K562 (cell line): Measurements from ENCODE around the gene NTM.

ENCODE experiments used
- BMI1 ChIP-seq: fragments of 150-350 bp; IDR thresholded peaks from 2 replicates; pipeline ENCODE4 v1.6.1; 2014; ENCODE audit warnings: low read length
- MAFF ChIP-seq: IDR thresholded peaks from 2 replicates; pipeline ENCODE4 v1.6.1; 2012; ENCODE audit warnings: low read length, improper control_type of control experiment
- MNT ChIP-seq, 2 experiments: fragments of 450-650 bp; conservative IDR thresholded peaks; 2 replicates each; pipeline ENCODE4 v1.6.1; 2017; ENCODE audit warnings: mild to moderate bottlenecking in 2 of 2, moderate library complexity in 2 of 2
- NR2C1 ChIP-seq, 2 experiments: fragments of 450-650 bp; IDR thresholded peaks; 2 replicates each; pipeline ENCODE4 v1.6.1; 2017; ENCODE audit warnings: mild to moderate bottlenecking in 2 of 2, antibody characterized with exemption in 1 of 2, inconsistent platforms in 1 of 2, missing compliant biosample characterization in 1 of 2, missing genetic modification characterization in 1 of 2
- RNF2 ChIP-seq: sonication (generic); IDR thresholded peaks from 2 replicates; pipeline ENCODE4 v1.6.1; 2016
- TCF7 ChIP-seq: sonication (generic); IDR thresholded peaks from 2 replicates; pipeline ENCODE4 v1.6.1; 2016; ENCODE audit warnings: antibody characterized with exemption, borderline replicate concordance
- YY1 ChIP-seq, 3 experiments: IDR thresholded peaks; 2 replicates each; pipeline ENCODE4 v1.6.1; 2011; ENCODE audit warnings: low read length in 2 of 3, mild to moderate bottlenecking in 2 of 3, moderate library complexity in 2 of 3, borderline replicate concordance in 1 of 3, control low read depth in 1 of 3, low read depth in 1 of 3; ENCODE audit not compliant: insufficient read depth in 3 of 3, insufficient replicate concordance in 2 of 3, control insufficient read depth in 1 of 3, insufficient read length in 1 of 3; ENCODE audit errors: extremely low read depth in 1 of 3

- no peak for TF ChIP-seq NR2C1 (IDR thresholded peaks at IDR 0.05)
- no peak for TF ChIP-seq NR2C1 (tag; IDR thresholded peaks at IDR 0.05)
- TF ChIP-seq TCF7 = no peak
- no peak for TF ChIP-seq YY1 (IDR thresholded peaks at IDR 0.05; ENCODE audit: borderline replicate concordance in 1 of 3, control insufficient read depth in 1 of 3, extremely low read depth in 1 of 3, insufficient read depth in 3 of 3, insufficient read length in 1 of 3, insufficient replicate concordance in 2 of 3, low read depth in 1 of 3, low read length in 2 of 3)
- TF ChIP-seq RNF2 = no peak
- TF ChIP-seq BMI1 = no peak
- no peak for TF ChIP-seq MAFF
- no peak for TF ChIP-seq MNT (conservative IDR thresholded peaks at IDR 0.05)
Observed at GRCh38 chr11:131822506-131822905, 452.1 kb downstream of the NTM start.
